Endothelial cell of umbilical vein (primary cell): Measurements from ENCODE around the gene AFF1. TPM values are rescaled to one million over a fixed set of nuclear protein-coding genes. Genes with fewer than 3 reads are reported as not detected.

Experiments
- BruUV-seq: library from RNA; stranded (reverse); fragments of 400-500 nt; replicated peaks from 2 replicates; lab custom pipeline; 2021; lab: Mats Ljungman, UMichigan
- CTCF ChIA-PET: fragments of 300-600, 350-600 bp; sonication (Branson Sonifier 250); formaldehyde crosslinking; loops from one replicate; lab custom pipeline; 2021; ENCODE audit warnings: antibody characterized with exemption, inconsistent platforms; lab: Charles Lee
- POLR2A ChIA-PET: fragments of 300-600, 350-600 bp; sonication (Branson Sonifier 250); formaldehyde crosslinking; loops from one replicate; lab custom pipeline; 2021; ENCODE audit warnings: antibody characterized with exemption, inconsistent platforms; lab: Charles Lee
- DNase-seq: peaks from one replicate; pipeline ENCODE4 v3.0.0-alpha.2; 2011; ENCODE audit warnings: low read depth, low spot score
- FAIRE-seq: peaks from 2 replicates; lab custom pipeline; 2011; peaks lifted over from hg19 to GRCh38; lab: Jason Lieb, UNC
- H2AFZ ChIP-seq: 2 replicates; pipeline ENCODE4 v1.6.0; 2012; ENCODE audit warnings: low read depth, low read length, control low read depth, inconsistent platforms
- H3K27ac ChIP-seq: 2 replicates; pipeline ENCODE4 v1.5.1; 2011; ENCODE audit warnings: low read depth, mild to moderate bottlenecking, control low read depth, low read length, moderate library complexity; ENCODE audit not compliant: insufficient read depth
- H3K27me3 ChIP-seq, 2 experiments: 2 replicates each; pipeline versions ENCODE4 v1.6.0 to v1.6.1; 2011; ENCODE audit warnings: low read length in 2 of 2, mixed read lengths in 1 of 2; ENCODE audit not compliant: control insufficient read depth in 2 of 2, insufficient read depth in 2 of 2
- H3K36me3 ChIP-seq, 2 experiments: 2 replicates in 1 of 2; 3 replicates in 1 of 2; pipeline ENCODE4 v1.5.1; 2011; ENCODE audit warnings: low read length in 2 of 2, mild to moderate bottlenecking in 1 of 2, moderate library complexity in 1 of 2; ENCODE audit not compliant: control insufficient read depth in 2 of 2, insufficient read depth in 2 of 2; ENCODE audit errors: extremely low read depth in 1 of 2
- H3K4me1 ChIP-seq: 3 replicates; pipeline ENCODE4 v1.5.1; 2011; ENCODE audit warnings: mild to moderate bottlenecking, low read length; ENCODE audit not compliant: control insufficient read depth, insufficient read depth; ENCODE audit errors: extremely low read depth
- H3K4me2 ChIP-seq: 2 replicates; pipeline ENCODE4 v1.6.1; 2011; ENCODE audit warnings: low read length, control low read depth, mixed read lengths; ENCODE audit not compliant: insufficient read depth
- H3K4me3 ChIP-seq, 3 experiments: fragments of 200-600 bp in 1 of 3; sonication (generic), shearing (Covaris generic) in 1 of 3; replicated peaks in 1 of 3; 2 replicates each; pipeline ENCODE4 v1.5.1; 2011 to 2016; ENCODE audit warnings: control low read depth in 3 of 3, low read length in 3 of 3, mild to moderate bottlenecking in 2 of 3, inconsistent platforms in 1 of 3, low read depth in 1 of 3, moderate library complexity in 1 of 3; ENCODE audit not compliant: insufficient read depth in 1 of 3
- H3K79me2 ChIP-seq: 2 replicates; pipeline ENCODE4 v1.6.0; 2012; ENCODE audit warnings: low read length, inconsistent platforms; ENCODE audit not compliant: control insufficient read depth, insufficient read depth
- H3K9ac ChIP-seq: replicated peaks from 2 replicates; pipeline ENCODE3; 2011; ENCODE audit warnings: low read length, control low read depth; ENCODE audit not compliant: insufficient read depth; ENCODE audit errors: extremely low read depth
- H3K9me1 ChIP-seq: replicated peaks from 3 replicates; pipeline ENCODE4 v1.6.0; 2011; ENCODE audit warnings: mild to moderate bottlenecking, low read length; ENCODE audit not compliant: control insufficient read depth, insufficient read depth; ENCODE audit errors: extremely low read depth
- H3K9me3 ChIP-seq: replicated peaks from 2 replicates; pipeline ENCODE4 v1.5.1; 2012; ENCODE audit warnings: low read length, inconsistent platforms; ENCODE audit not compliant: control insufficient read depth, insufficient read depth
- H4K20me1 ChIP-seq: replicated peaks from 2 replicates; pipeline ENCODE3; 2011; ENCODE audit warnings: mild to moderate bottlenecking, low read length; ENCODE audit not compliant: control insufficient read depth, insufficient read depth; ENCODE audit errors: extremely low read depth
- CTCF ChIP-seq, 2 donors: IDR thresholded peaks; 1 replicate in 1 of 2; 2 replicates in 1 of 2; pipeline ENCODE4 v1.5.1; 2011; ENCODE audit warnings: low read length in 2 of 2, mild to moderate bottlenecking in 2 of 2, moderate library complexity in 2 of 2, control low read depth in 1 of 2, inconsistent platforms in 1 of 2, low read depth in 1 of 2; ENCODE audit not compliant: insufficient read depth in 1 of 2; ENCODE audit errors: extremely low read depth in 1 of 2
- EZH2 ChIP-seq: IDR thresholded peaks from 2 replicates; pipeline ENCODE4 v1.6.1; 2012; ENCODE audit warnings: borderline replicate concordance, low read depth, mild to moderate bottlenecking, moderate library complexity, low read length, inconsistent platforms; ENCODE audit not compliant: severe bottlenecking
- FOS ChIP-seq: IDR thresholded peaks from 2 replicates; pipeline ENCODE4 v1.6.1; 2011; ENCODE audit warnings: mild to moderate bottlenecking, low read length, moderate library complexity, borderline replicate concordance; ENCODE audit not compliant: insufficient read depth
- GATA2 ChIP-seq: IDR thresholded peaks from 2 replicates; pipeline ENCODE4 v1.7.0; 2011; ENCODE audit warnings: low read depth, mild to moderate bottlenecking, moderate library complexity, mixed read lengths, low read length; ENCODE audit not compliant: insufficient read length, insufficient read depth
- JUN ChIP-seq: IDR thresholded peaks from 2 replicates; pipeline ENCODE4 v1.6.1; 2011; ENCODE audit warnings: borderline replicate concordance, low read depth; ENCODE audit not compliant: insufficient read length, insufficient read depth
- MAX ChIP-seq: IDR thresholded peaks from 2 replicates; pipeline ENCODE4 v1.6.1; 2011; ENCODE audit not compliant: insufficient read depth, insufficient read length
- MYC ChIP-seq: IDR thresholded peaks from one replicate; pipeline ENCODE4 v1.6.1; 2011; ENCODE audit warnings: mild to moderate bottlenecking, low read depth, low read length
- POLR2A ChIP-seq: IDR thresholded peaks from 2 replicates; pipeline ENCODE4 v1.6.1; 2012; ENCODE audit warnings: low read depth, mild to moderate bottlenecking, control low read depth, low read length
- POLR2AphosphoS5 ChIP-seq: IDR thresholded peaks from 2 replicates; pipeline ENCODE4 v1.6.1; 2012; ENCODE audit warnings: low read depth, mild to moderate bottlenecking, control low read depth, low read length, moderate library complexity; ENCODE audit not compliant: insufficient read depth
- dilution Hi-C: fragments of 300-500 bp; cut with MboI; formaldehyde crosslinking; loops from one replicate; pipeline ENCODE4 v1.15.0; 2019; ENCODE audit warnings: low sequenced_read_pairs; ENCODE audit not compliant: extremely low pct_ligation_motif_present
- intact Hi-C: fragments of 100-400 bp; cut with micrococcal nuclease; formaldehyde crosslinking; loops from one replicate; pipeline ENCODE4 v1.10.0; 2022
- polyA plus RNA-seq, 4 experiments: library from polyadenylated mRNA; depleted of rRNA in 3 of 4; stranded (reverse) in 3 of 4; unstranded in 1 of 4; fragments of >200 nt; gene quantifications; 2 replicates each; pipeline versions ENCODE4 v1.2.1 to v1.2.3, GENCODE V29; 2011 to 2012; ENCODE audit warnings: missing spikeins in 1 of 4
- total RNA-seq: library from RNA; stranded (reverse); gene quantifications from 2 replicates; pipeline ENCODE4 v1.2.3, GENCODE V29; 2021

The AFF1 gene
- total and polyA plus RNA-seq, 2 donors (not counting 3 experiments of a cell fraction or from before 2014, with no cell fraction given): 26.2 to 106 TPM

- no peaks in the 10 kb centered on the region for H3K9me1 ChIP-seq
- no peaks in the 10 kb centered on the region for H3K36me3 ChIP-seq
- dilution Hi-C loops (no loop called here), intact Hi-C loops (loop anchor here (1.0 to 2.0 kb wide), 3 partner anchors 39 to 157 kb away; no protein-coding TSS in a partner anchor)
- ChIA-PET CTCF (interaction anchor here (0.8 to 2.9 kb wide), 20 partner anchors 10 to 215 kb away, joined by 3 to 66 read pairs (median 4); no protein-coding TSS in a partner anchor), POLR2A (interaction anchor here (0.6 to 6.4 kb wide), 5 partner anchors 38 to 104 kb away, joined by 3 to 64 read pairs (median 3); no protein-coding TSS in a partner anchor)
- peak overlapping the region; percentile 80 for H3K9ac ChIP-seq
- FAIRE-seq: peak; percentile 72
- H3K79me2 ChIP-seq: peaks cover 45% of the 10 kb centered on the region
- TSS peak; percentile 49 for BruUV-seq
- H3K4me2 ChIP-seq: peak overlapping the region; percentile 94
- H4K20me1 ChIP-seq: no peaks in the 10 kb centered on the region
- no peaks in the 10 kb centered on the region for H3K27me3 ChIP-seq
- peak overlapping the region; percentile 59 to 86 (median 84) for H3K4me3 ChIP-seq
- H3K27ac ChIP-seq: peak overlapping the region; percentile 76
- TF ChIP-seq GATA2 (no peak), JUN (peak; percentile 31), FOS (peak; percentile 85), POLR2AphosphoS5 (no peak), CTCF (IDR thresholded peaks at IDR 0.05; ENCODE audit: extremely low read depth in 1 of 2, insufficient read depth in 1 of 2, low read depth in 1 of 2, low read length in 2 of 2) (no peak), MAX (peak; percentile 13), EZH2 (no peak), MYC (no peak), POLR2A (peak; percentile 26)
- H3K4me1 ChIP-seq: peaks cover 48% of the 10 kb centered on the region
- no peaks in the 10 kb centered on the region for H3K9me3 ChIP-seq
- peak; percentile 84 for DNase-seq
- H2AFZ ChIP-seq: peak overlapping the region; percentile 27
Observed at GRCh38 chr4:86935853-86936733, 1.3 kb downstream of the AFF1 start.
